ENCODE results near the gene SEMA4C. TPM values are rescaled to one million over a fixed set of nuclear protein-coding genes. Genes with fewer than 3 reads are reported as not detected.

Gene SEMA4C
- polyA plus RNA-seq, 1 of the 3 experiments (the other 2 are of a cell fraction): 34.8 TPM

GRCh38 chr2:96831679-96832078 lies 38.2 kb downstream of the SEMA4C start:
- ChIA-PET POLR2A (no interaction called here), CTCF (interaction anchor here (1.3 kb wide), 2 partner anchors 15 to 69 kb away, joined by 3 read pairs; partner anchors contain the start of gene CNNM3)
- no peaks in the 10 kb centered on the region for H4K20me1 ChIP-seq (ENCODE audit: insufficient read depth)
- no peaks in the 10 kb centered on the region for H3K79me2 ChIP-seq (ENCODE audit: insufficient read depth)
- H3F3A ChIP-seq (replicated peaks; ENCODE audit: insufficient read depth): no peaks in the 10 kb centered on the region
- H3K36me3 ChIP-seq (replicated peaks in 1 of 2; ENCODE audit: control insufficient read depth in 1 of 2, insufficient read depth in 2 of 2, low read length in 1 of 2): peaks cover 11 to 57% of the 10 kb centered on the region in 2 experiments
- H3K9me2 ChIP-seq: no peaks in the 10 kb centered on the region
- no peak overlapping the region for H3K9ac ChIP-seq
- no peak overlapping the region for H2AFZ ChIP-seq (ENCODE audit: low read depth)
- DNase-seq: no peak
- no peaks in the 10 kb centered on the region; a peak in 1 of 4 replicates for H3K4me1 ChIP-seq (ENCODE audit: control insufficient read depth in 1 of 2, insufficient read depth in 2 of 2, low read depth in 1 of 2, low read length in 1 of 2)
- no peak overlapping the region for H3K27ac ChIP-seq (ENCODE audit: low read depth in 2 of 2, low read length in 1 of 2)
- TF ChIP-seq ELF1 (IDR thresholded peaks at IDR 0.05): no peak
- TF ChIP-seq, protein P1, sequence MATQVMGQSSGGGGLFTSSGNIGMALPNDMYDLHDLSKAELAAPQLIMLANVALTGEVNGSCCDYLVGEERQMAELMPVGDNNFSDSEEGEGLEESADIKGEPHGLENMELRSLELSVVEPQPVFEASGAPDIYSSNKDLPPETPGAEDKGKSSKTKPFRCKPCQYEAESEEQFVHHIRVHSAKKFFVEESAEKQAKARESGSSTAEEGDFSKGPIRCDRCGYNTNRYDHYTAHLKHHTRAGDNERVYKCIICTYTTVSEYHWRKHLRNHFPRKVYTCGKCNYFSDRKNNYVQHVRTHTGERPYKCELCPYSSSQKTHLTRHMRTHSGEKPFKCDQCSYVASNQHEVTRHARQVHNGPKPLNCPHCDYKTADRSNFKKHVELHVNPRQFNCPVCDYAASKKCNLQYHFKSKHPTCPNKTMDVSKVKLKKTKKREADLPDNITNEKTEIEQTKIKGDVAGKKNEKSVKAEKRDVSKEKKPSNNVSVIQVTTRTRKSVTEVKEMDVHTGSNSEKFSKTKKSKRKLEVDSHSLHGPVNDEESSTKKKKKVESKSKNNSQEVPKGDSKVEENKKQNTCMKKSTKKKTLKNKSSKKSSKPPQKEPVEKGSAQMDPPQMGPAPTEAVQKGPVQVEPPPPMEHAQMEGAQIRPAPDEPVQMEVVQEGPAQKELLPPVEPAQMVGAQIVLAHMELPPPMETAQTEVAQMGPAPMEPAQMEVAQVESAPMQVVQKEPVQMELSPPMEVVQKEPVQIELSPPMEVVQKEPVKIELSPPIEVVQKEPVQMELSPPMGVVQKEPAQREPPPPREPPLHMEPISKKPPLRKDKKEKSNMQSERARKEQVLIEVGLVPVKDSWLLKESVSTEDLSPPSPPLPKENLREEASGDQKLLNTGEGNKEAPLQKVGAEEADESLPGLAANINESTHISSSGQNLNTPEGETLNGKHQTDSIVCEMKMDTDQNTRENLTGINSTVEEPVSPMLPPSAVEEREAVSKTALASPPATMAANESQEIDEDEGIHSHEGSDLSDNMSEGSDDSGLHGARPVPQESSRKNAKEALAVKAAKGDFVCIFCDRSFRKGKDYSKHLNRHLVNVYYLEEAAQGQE (IDR thresholded peaks at IDR 0.05; ENCODE audit: low read depth, low read length): peak; percentile 92
- no peak overlapping the region for H3K4me3 ChIP-seq (ENCODE audit: low read depth in 2 of 2, low read length in 1 of 2)
- H3K9me3 ChIP-seq: no peaks in the 10 kb centered on the region
- no peak overlapping the region for H3K4me2 ChIP-seq
- no peaks in the 10 kb centered on the region for H3K27me3 ChIP-seq (ENCODE audit: insufficient read depth)
- 83% methylated on average over 8 of the region's 10 CpGs for WGBS (ENCODE audit: low lambda C conversion rate)

GRCh38 chr2:96830044-96830562 lies 39.8 kb downstream of the SEMA4C start:
- no peak overlapping the region for H3K27ac ChIP-seq (ENCODE audit: low read depth in 2 of 2, low read length in 1 of 2)
- H3K36me3 ChIP-seq (replicated peaks in 1 of 2; ENCODE audit: control insufficient read depth in 1 of 2, insufficient read depth in 2 of 2, low read length in 1 of 2): peaks cover 11 to 60% of the 10 kb centered on the region in 2 experiments
- TF ChIP-seq POLR2AphosphoS5 (IDR thresholded peaks at IDR 0.05; ENCODE audit: low read depth, low read length) (no peak), EZH2phosphoT487 (IDR thresholded peaks at IDR 0.05; ENCODE audit: borderline replicate concordance, low read depth) (no peak), TEAD4 (IDR thresholded peaks at IDR 0.05; ENCODE audit: borderline replicate concordance, insufficient read depth) (no peak), USF2 (IDR thresholded peaks at IDR 0.05; ENCODE audit: borderline replicate concordance, low read depth, low read length) (no peak), GABPA (IDR thresholded peaks at IDR 0.05; ENCODE audit: low read depth) (no peak), ELF1 (IDR thresholded peaks at IDR 0.05) (no peak), FOXM1 (IDR thresholded peaks at IDR 0.05; ENCODE audit: low read depth) (no peak), TCF12 (IDR thresholded peaks at IDR 0.05) (no peak), NRF1 (IDR thresholded peaks at IDR 0.05; ENCODE audit: low read depth, low read length) (no peak), GATA2 (CRISPR knock-in tag; IDR thresholded peaks at IDR 0.05) (no peak), SIN3A (IDR thresholded peaks at IDR 0.05; ENCODE audit: borderline replicate concordance, low read depth, low read length) (no peak), RCOR1 (IDR thresholded peaks at IDR 0.05; ENCODE audit: low read length) (no peak), FOSL2 (IDR thresholded peaks at IDR 0.05; ENCODE audit: borderline replicate concordance, low read depth) (no peak), TAF1 (IDR thresholded peaks at IDR 0.05; ENCODE audit: borderline replicate concordance, low read depth, low read length) (no peak), SMC3 (IDR thresholded peaks at IDR 0.05; ENCODE audit: low read depth, low read length) (no peak)
- TF ChIP-seq, protein P2, sequence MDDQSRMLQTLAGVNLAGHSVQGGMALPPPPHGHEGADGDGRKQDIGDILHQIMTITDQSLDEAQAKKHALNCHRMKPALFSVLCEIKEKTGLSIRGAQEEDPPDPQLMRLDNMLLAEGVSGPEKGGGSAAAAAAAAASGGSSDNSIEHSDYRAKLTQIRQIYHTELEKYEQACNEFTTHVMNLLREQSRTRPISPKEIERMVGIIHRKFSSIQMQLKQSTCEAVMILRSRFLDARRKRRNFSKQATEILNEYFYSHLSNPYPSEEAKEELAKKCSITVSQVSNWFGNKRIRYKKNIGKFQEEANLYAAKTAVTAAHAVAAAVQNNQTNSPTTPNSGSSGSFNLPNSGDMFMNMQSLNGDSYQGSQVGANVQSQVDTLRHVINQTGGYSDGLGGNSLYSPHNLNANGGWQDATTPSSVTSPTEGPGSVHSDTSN (IDR thresholded peaks at IDR 0.05): no peak
- TF ChIP-seq, protein P3, sequence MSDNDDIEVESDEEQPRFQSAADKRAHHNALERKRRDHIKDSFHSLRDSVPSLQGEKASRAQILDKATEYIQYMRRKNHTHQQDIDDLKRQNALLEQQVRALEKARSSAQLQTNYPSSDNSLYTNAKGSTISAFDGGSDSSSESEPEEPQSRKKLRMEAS (IDR thresholded peaks at IDR 0.05; ENCODE audit: low read depth): no peak
- TF ChIP-seq, protein P1 (IDR thresholded peaks at IDR 0.05; ENCODE audit: low read depth, low read length): no peak
- 0 out of 2 replicates have a peak, but pooled peaks cover 2% of the 10 kb centered on the region for H4K20me1 ChIP-seq (ENCODE audit: insufficient read depth)
- H3K27me3 ChIP-seq (ENCODE audit: insufficient read depth): no peaks in the 10 kb centered on the region
- CTCF ChIA-PET: interaction anchor here (1.5 kb wide), 1 partner anchor 27 kb away, joined by 3 read pairs; the partner anchor contains the start of gene ANKRD39
- 72% methylated on average over 5 of the region's 5 CpGs for WGBS (ENCODE audit: low lambda C conversion rate)
- H3F3A ChIP-seq (replicated peaks; ENCODE audit: insufficient read depth): no peaks in the 10 kb centered on the region
- no peak overlapping the region for H3K4me2 ChIP-seq
- POLR2A ChIA-PET: no interaction called here
- no peaks in the 10 kb centered on the region for H3K79me2 ChIP-seq (ENCODE audit: insufficient read depth)
- no peak overlapping the region for H3K4me3 ChIP-seq (ENCODE audit: low read depth in 2 of 2, low read length in 1 of 2)
- H2AFZ ChIP-seq (ENCODE audit: low read depth): no peak overlapping the region
- H3K9me2 ChIP-seq: no peaks in the 10 kb centered on the region
- no peak for DNase-seq
- no peaks in the 10 kb centered on the region; a peak in 1 of 4 replicates for H3K4me1 ChIP-seq (ENCODE audit: control insufficient read depth in 1 of 2, insufficient read depth in 2 of 2, low read depth in 1 of 2, low read length in 1 of 2)
- no peak overlapping the region for H3K9ac ChIP-seq
- no peaks in the 10 kb centered on the region for H3K9me3 ChIP-seq

All from SK-N-SH (cell line).